Left ventricle myocardium inferior (tissue), 1 donor: ENCODE measurements around the gene MAN1B1. TPM values are rescaled to one million over a fixed set of nuclear protein-coding genes. Genes with fewer than 3 reads are reported as not detected.

Experiments used
- DNase-seq: peaks from one replicate; pipeline ENCODE4 v3.0.0-alpha.2; 2020
- H3K27ac ChIP-seq: fragments of 200-600 bp; replicated peaks from 2 replicates; pipeline ENCODE4 v1.8.0; 2021
- H3K27me3 ChIP-seq: fragments of 200-600 bp; 2 replicates; pipeline ENCODE4 v1.8.0; 2021; ENCODE audit warnings: low read depth
- H3K36me3 ChIP-seq: fragments of 200-600 bp; 2 replicates; pipeline ENCODE4 v1.8.0; 2021
- H3K4me1 ChIP-seq: fragments of 200-600 bp; 2 replicates; pipeline ENCODE4 v1.8.0; 2021
- H3K4me3 ChIP-seq: fragments of 200-600 bp; 2 replicates; pipeline ENCODE4 v1.8.0; 2021; ENCODE audit warnings: mild to moderate bottlenecking, moderate library complexity
- H3K9me3 ChIP-seq: fragments of 200-600 bp; replicated peaks from 2 replicates; pipeline ENCODE4 v1.8.0; 2021
- CTCF ChIP-seq: fragments of 200-600 bp; IDR thresholded peaks from 2 replicates; pipeline ENCODE4 v1.8.0; 2021; ENCODE audit warnings: antibody characterized with exemption, mild to moderate bottlenecking, borderline replicate concordance
- intact Hi-C: fragments of 100-400 bp; cut with micrococcal nuclease; formaldehyde crosslinking; loops from one replicate; pipeline ENCODE4 v1.11.0; 2022
- total RNA-seq: library from RNA; stranded (reverse); fragmentation: NEBNext Ultra II Directional; extraction: Animal tissue kit (Norgen Biotek cat#: 25700); gene quantifications from one replicate; pipeline ENCODE4 v1.2.1, GENCODE V29; 2021
- donor health status: DM: no; HTN: yes; CAD: no; lungs with severe emphysema.

MAN1B1 gene
- total RNA-seq, 1 donor from 2014 or later, result 20.6 TPM

GRCh38 chr9:137145731-137146526, 59.1 kb downstream of the MAN1B1 start:
- no peak for TF ChIP-seq CTCF
- no peak overlapping the region for H3K27ac ChIP-seq
- peaks cover 85% of the 10 kb centered on the region for H3K27me3 ChIP-seq
- H3K4me3 ChIP-seq, result no peak overlapping the region
- H3K9me3 ChIP-seq, result no peaks in the 10 kb centered on the region
- H3K4me1 ChIP-seq, result no peaks in the 10 kb centered on the region
- H3K36me3 ChIP-seq, result no peaks in the 10 kb centered on the region
- intact Hi-C loops, result no loop called here
- DNase-seq, result no peak

GRCh38 chr9:137146527-137146918, 59.7 kb downstream of the MAN1B1 start:
- intact Hi-C loops, result no loop called here
- Histone ChIP-seq H3K27me3 (peaks cover 79% of the 10 kb centered on the region), H3K9me3 (no peaks in the 10 kb centered on the region), H3K4me1 (no peaks in the 10 kb centered on the region), H3K27ac (no peak overlapping the region), H3K36me3 (no peaks in the 10 kb centered on the region), H3K4me3 (no peak overlapping the region)
- no peak for DNase-seq
- no peak for TF ChIP-seq CTCF

- Histone ChIP-seq H3K27ac (no peak overlapping the region), H3K27me3 (peaks cover 72% of the 10 kb centered on the region), H3K36me3 (no peaks in the 10 kb centered on the region), H3K4me3 (no peak overlapping the region), H3K4me1 (no peaks in the 10 kb centered on the region), H3K9me3 (no peaks in the 10 kb centered on the region)
- no peak for DNase-seq
- no peak for TF ChIP-seq CTCF
- intact Hi-C loops, result no loop called here
Measured at GRCh38 chr9:137147091-137147792, 60.5 kb downstream of the MAN1B1 start.

- Histone ChIP-seq H3K4me3 (no peak overlapping the region), H3K9me3 (no peaks in the 10 kb centered on the region), H3K36me3 (no peaks in the 10 kb centered on the region), H3K27ac (no peak overlapping the region), H3K4me1 (no peaks in the 10 kb centered on the region), H3K27me3 (peaks cover 70% of the 10 kb centered on the region)
- intact Hi-C loops, result no loop called here
- no peak for TF ChIP-seq CTCF
- DNase-seq, result no peak
Measured at GRCh38 chr9:137147793-137148160, 61.0 kb downstream of the MAN1B1 start.

GRCh38 chr9:137148242-137148641, 61.5 kb downstream of the MAN1B1 start:
- intact Hi-C loops, result no loop called here
- no peaks in the 10 kb centered on the region for H3K9me3 ChIP-seq
- DNase-seq, result no peak

More at GRCh38 chr9:137148242-137148641, 61.5 kb downstream of the MAN1B1 start:
- no peaks in the 10 kb centered on the region for H3K4me1 ChIP-seq
- H3K27ac ChIP-seq, result no peak overlapping the region
- peaks cover 70% of the 10 kb centered on the region for H3K27me3 ChIP-seq
- H3K36me3 ChIP-seq, result no peaks in the 10 kb centered on the region
- TF ChIP-seq CTCF, result no peak
- no peak overlapping the region for H3K4me3 ChIP-seq
